Endothelial cell of umbilical vein (primary cell): ENCODE results near the gene VPS16. TPM values are rescaled to one million over a fixed set of nuclear protein-coding genes. Genes with fewer than 3 reads are reported as not detected.
A peak's percentile ranks its signal among the peaks of the same experiment; 100 is the strongest.

Experiments
- BruUV-seq: library from RNA; stranded (reverse); fragments of 400-500 nt; replicated peaks from 2 replicates; lab custom pipeline; 2021; lab: Mats Ljungman, UMichigan
- CTCF ChIA-PET: fragments of 300-600, 350-600 bp; sonication (Branson Sonifier 250); formaldehyde crosslinking; loops from one replicate; lab custom pipeline; 2021; ENCODE audit warnings: antibody characterized with exemption, inconsistent platforms; lab: Charles Lee
- POLR2A ChIA-PET: fragments of 300-600, 350-600 bp; sonication (Branson Sonifier 250); formaldehyde crosslinking; loops from one replicate; lab custom pipeline; 2021; ENCODE audit warnings: antibody characterized with exemption, inconsistent platforms; lab: Charles Lee
- DNase-seq: peaks from one replicate; pipeline ENCODE4 v3.0.0-alpha.2; 2011; ENCODE audit warnings: low read depth, low spot score
- FAIRE-seq: peaks from 2 replicates; lab custom pipeline; 2011; peaks lifted over from hg19 to GRCh38; lab: Jason Lieb, UNC
- H2AFZ ChIP-seq: 2 replicates; pipeline ENCODE4 v1.6.0; 2012; ENCODE audit warnings: low read depth, low read length, control low read depth, inconsistent platforms
- H3K27ac ChIP-seq: 2 replicates; pipeline ENCODE4 v1.5.1; 2011; ENCODE audit warnings: low read depth, mild to moderate bottlenecking, control low read depth, low read length, moderate library complexity; ENCODE audit not compliant: insufficient read depth
- H3K27me3 ChIP-seq, 2 experiments: 2 replicates each; pipeline versions ENCODE4 v1.6.0 to v1.6.1; 2011; ENCODE audit warnings: low read length in 2 of 2, mixed read lengths in 1 of 2; ENCODE audit not compliant: control insufficient read depth in 2 of 2, insufficient read depth in 2 of 2
- H3K36me3 ChIP-seq, 2 experiments: 2 replicates in 1 of 2; 3 replicates in 1 of 2; pipeline ENCODE4 v1.5.1; 2011; ENCODE audit warnings: low read length in 2 of 2, mild to moderate bottlenecking in 1 of 2, moderate library complexity in 1 of 2; ENCODE audit not compliant: control insufficient read depth in 2 of 2, insufficient read depth in 2 of 2; ENCODE audit errors: extremely low read depth in 1 of 2
- H3K4me1 ChIP-seq: 3 replicates; pipeline ENCODE4 v1.5.1; 2011; ENCODE audit warnings: mild to moderate bottlenecking, low read length; ENCODE audit not compliant: control insufficient read depth, insufficient read depth; ENCODE audit errors: extremely low read depth
- H3K4me2 ChIP-seq: 2 replicates; pipeline ENCODE4 v1.6.1; 2011; ENCODE audit warnings: low read length, control low read depth, mixed read lengths; ENCODE audit not compliant: insufficient read depth
- H3K4me3 ChIP-seq, 3 experiments: fragments of 200-600 bp in 1 of 3; sonication (generic), shearing (Covaris generic) in 1 of 3; replicated peaks in 1 of 3; 2 replicates each; pipeline ENCODE4 v1.5.1; 2011 to 2016; ENCODE audit warnings: control low read depth in 3 of 3, low read length in 3 of 3, mild to moderate bottlenecking in 2 of 3, inconsistent platforms in 1 of 3, low read depth in 1 of 3, moderate library complexity in 1 of 3; ENCODE audit not compliant: insufficient read depth in 1 of 3
- H3K79me2 ChIP-seq: 2 replicates; pipeline ENCODE4 v1.6.0; 2012; ENCODE audit warnings: low read length, inconsistent platforms; ENCODE audit not compliant: control insufficient read depth, insufficient read depth
- H3K9ac ChIP-seq: replicated peaks from 2 replicates; pipeline ENCODE3; 2011; ENCODE audit warnings: low read length, control low read depth; ENCODE audit not compliant: insufficient read depth; ENCODE audit errors: extremely low read depth
- H3K9me1 ChIP-seq: replicated peaks from 3 replicates; pipeline ENCODE4 v1.6.0; 2011; ENCODE audit warnings: mild to moderate bottlenecking, low read length; ENCODE audit not compliant: control insufficient read depth, insufficient read depth; ENCODE audit errors: extremely low read depth
- H3K9me3 ChIP-seq: replicated peaks from 2 replicates; pipeline ENCODE4 v1.5.1; 2012; ENCODE audit warnings: low read length, inconsistent platforms; ENCODE audit not compliant: control insufficient read depth, insufficient read depth
- H4K20me1 ChIP-seq: replicated peaks from 2 replicates; pipeline ENCODE3; 2011; ENCODE audit warnings: mild to moderate bottlenecking, low read length; ENCODE audit not compliant: control insufficient read depth, insufficient read depth; ENCODE audit errors: extremely low read depth
- CTCF ChIP-seq, 2 donors: IDR thresholded peaks; 1 replicate in 1 of 2; 2 replicates in 1 of 2; pipeline ENCODE4 v1.5.1; 2011; ENCODE audit warnings: low read length in 2 of 2, mild to moderate bottlenecking in 2 of 2, moderate library complexity in 2 of 2, control low read depth in 1 of 2, inconsistent platforms in 1 of 2, low read depth in 1 of 2; ENCODE audit not compliant: insufficient read depth in 1 of 2; ENCODE audit errors: extremely low read depth in 1 of 2
- EZH2 ChIP-seq: IDR thresholded peaks from 2 replicates; pipeline ENCODE4 v1.6.1; 2012; ENCODE audit warnings: borderline replicate concordance, low read depth, mild to moderate bottlenecking, moderate library complexity, low read length, inconsistent platforms; ENCODE audit not compliant: severe bottlenecking
- FOS ChIP-seq: IDR thresholded peaks from 2 replicates; pipeline ENCODE4 v1.6.1; 2011; ENCODE audit warnings: mild to moderate bottlenecking, low read length, moderate library complexity, borderline replicate concordance; ENCODE audit not compliant: insufficient read depth
- GATA2 ChIP-seq: IDR thresholded peaks from 2 replicates; pipeline ENCODE4 v1.7.0; 2011; ENCODE audit warnings: low read depth, mild to moderate bottlenecking, moderate library complexity, mixed read lengths, low read length; ENCODE audit not compliant: insufficient read length, insufficient read depth
- JUN ChIP-seq: IDR thresholded peaks from 2 replicates; pipeline ENCODE4 v1.6.1; 2011; ENCODE audit warnings: borderline replicate concordance, low read depth; ENCODE audit not compliant: insufficient read length, insufficient read depth
- MAX ChIP-seq: IDR thresholded peaks from 2 replicates; pipeline ENCODE4 v1.6.1; 2011; ENCODE audit not compliant: insufficient read depth, insufficient read length
- MYC ChIP-seq: IDR thresholded peaks from one replicate; pipeline ENCODE4 v1.6.1; 2011; ENCODE audit warnings: mild to moderate bottlenecking, low read depth, low read length
- POLR2A ChIP-seq: IDR thresholded peaks from 2 replicates; pipeline ENCODE4 v1.6.1; 2012; ENCODE audit warnings: low read depth, mild to moderate bottlenecking, control low read depth, low read length
- POLR2AphosphoS5 ChIP-seq: IDR thresholded peaks from 2 replicates; pipeline ENCODE4 v1.6.1; 2012; ENCODE audit warnings: low read depth, mild to moderate bottlenecking, control low read depth, low read length, moderate library complexity; ENCODE audit not compliant: insufficient read depth
- dilution Hi-C: fragments of 300-500 bp; cut with MboI; formaldehyde crosslinking; loops from one replicate; pipeline ENCODE4 v1.15.0; 2019; ENCODE audit warnings: low sequenced_read_pairs; ENCODE audit not compliant: extremely low pct_ligation_motif_present
- intact Hi-C: fragments of 100-400 bp; cut with micrococcal nuclease; formaldehyde crosslinking; loops from one replicate; pipeline ENCODE4 v1.10.0; 2022
- polyA plus RNA-seq, 4 experiments: library from polyadenylated mRNA; depleted of rRNA in 3 of 4; stranded (reverse) in 3 of 4; unstranded in 1 of 4; fragments of >200 nt; gene quantifications; 2 replicates each; pipeline versions ENCODE4 v1.2.1 to v1.2.3, GENCODE V29; 2011 to 2012; ENCODE audit warnings: missing spikeins in 1 of 4
- total RNA-seq: library from RNA; stranded (reverse); gene quantifications from 2 replicates; pipeline ENCODE4 v1.2.3, GENCODE V29; 2021

VPS16 gene
- total and polyA plus RNA-seq, 2 donors (not counting 3 experiments of a cell fraction or from before 2014, with no cell fraction given), result 37.6 to 42.3 TPM

GRCh38 chr20:2839732-2840137, 810 bp upstream of the VPS16 start:
- Histone ChIP-seq H3K36me3 (peaks cover 0 to 2% of the 10 kb centered on the region in 2 experiments), H3K9me1 (no peaks in the 10 kb centered on the region), H3K27me3 (no peaks in the 10 kb centered on the region), H3K27ac (no peak overlapping the region), H4K20me1 (no peaks in the 10 kb centered on the region), H3K9me3 (no peaks in the 10 kb centered on the region), H3K4me1 (peaks cover 4% of the 10 kb centered on the region), H3K79me2 (peaks cover 3% of the 10 kb centered on the region), H2AFZ (peak overlapping the region; percentile 97), H3K4me2 (no peak overlapping the region), H3K9ac (no peak overlapping the region), H3K4me3 (peak overlapping the region in 1 of 3 experiments; percentile 92)
- BruUV-seq, result no TSS peak
- dilution Hi-C loops (no loop called here), intact Hi-C loops (loop anchor here (2.0 kb wide), 1 partner anchor 33 kb away; the partner anchor contains the start of gene PTPRA)
- DNase-seq (no peak), FAIRE-seq (no peak)
- TF ChIP-seq POLR2A (no peak), EZH2 (no peak), GATA2 (no peak), JUN (no peak), MAX (no peak), CTCF (IDR thresholded peaks at IDR 0.05; ENCODE audit: extremely low read depth in 1 of 2, insufficient read depth in 1 of 2, low read depth in 1 of 2, low read length in 2 of 2) (no peak), MYC (no peak), FOS (no peak), POLR2AphosphoS5 (no peak)
- CTCF ChIA-PET, result interaction anchor here (1.0 to 2.4 kb wide), 3 partner anchors 12 to 87 kb away, joined by 3 to 15 read pairs (median 5); partner anchors contain the start of gene TMEM239
- POLR2A ChIA-PET, result no interaction called here
